Body of pancreas (tissue), 4 donors: ENCODE data around the gene ZDHHC20.

Experiments
- POLR2A ChIP-seq, 3 donors: fragments of 450-650 bp; IDR thresholded peaks; one replicate each; pipeline ENCODE4 v1.6.1; 2016; ENCODE audit warnings: antibody characterized with exemption in 3 of 3, mild to moderate bottlenecking in 2 of 3
- TF ChIP-seq, protein P1 (sequence below), 7 experiments: fragments of 450-650 bp in 4 of 7; fragments of 200-600 bp in 3 of 7; sonication (generic) in 3 of 7; IDR thresholded peaks; one replicate each; pipeline ENCODE4 v1.5.1; 2016 to 2019; ENCODE audit warnings: antibody characterized with exemption in 7 of 7

DNA sequence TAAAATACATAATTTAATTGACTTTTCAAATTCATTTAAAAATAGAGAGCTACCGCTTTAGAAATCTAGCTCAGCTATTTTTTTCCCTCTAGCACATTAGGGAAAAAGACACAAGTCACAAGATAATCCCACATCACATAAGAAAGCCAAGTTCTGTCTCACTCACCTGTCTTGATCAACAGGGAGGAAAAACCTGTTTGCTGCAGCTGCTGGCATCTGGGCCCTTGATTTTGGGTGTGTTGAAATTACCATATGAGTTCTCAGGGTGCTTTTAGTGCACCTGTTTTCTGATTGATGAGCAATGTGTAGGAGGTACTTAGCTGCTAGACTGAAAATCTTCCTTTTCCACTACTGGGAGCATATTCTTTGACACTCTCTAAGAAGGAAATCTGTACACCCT, 53.8 kb downstream of the ZDHHC20 start:
- TF ChIP-seq, protein P1, sequence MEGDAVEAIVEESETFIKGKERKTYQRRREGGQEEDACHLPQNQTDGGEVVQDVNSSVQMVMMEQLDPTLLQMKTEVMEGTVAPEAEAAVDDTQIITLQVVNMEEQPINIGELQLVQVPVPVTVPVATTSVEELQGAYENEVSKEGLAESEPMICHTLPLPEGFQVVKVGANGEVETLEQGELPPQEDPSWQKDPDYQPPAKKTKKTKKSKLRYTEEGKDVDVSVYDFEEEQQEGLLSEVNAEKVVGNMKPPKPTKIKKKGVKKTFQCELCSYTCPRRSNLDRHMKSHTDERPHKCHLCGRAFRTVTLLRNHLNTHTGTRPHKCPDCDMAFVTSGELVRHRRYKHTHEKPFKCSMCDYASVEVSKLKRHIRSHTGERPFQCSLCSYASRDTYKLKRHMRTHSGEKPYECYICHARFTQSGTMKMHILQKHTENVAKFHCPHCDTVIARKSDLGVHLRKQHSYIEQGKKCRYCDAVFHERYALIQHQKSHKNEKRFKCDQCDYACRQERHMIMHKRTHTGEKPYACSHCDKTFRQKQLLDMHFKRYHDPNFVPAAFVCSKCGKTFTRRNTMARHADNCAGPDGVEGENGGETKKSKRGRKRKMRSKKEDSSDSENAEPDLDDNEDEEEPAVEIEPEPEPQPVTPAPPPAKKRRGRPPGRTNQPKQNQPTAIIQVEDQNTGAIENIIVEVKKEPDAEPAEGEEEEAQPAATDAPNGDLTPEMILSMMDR (IDR thresholded peaks at IDR 0.05): no peak
- TF ChIP-seq POLR2A (IDR thresholded peaks at IDR 0.05): no peak
